ENCODE measurements around the gene ACACA.

Gene ACACA

DNA sequence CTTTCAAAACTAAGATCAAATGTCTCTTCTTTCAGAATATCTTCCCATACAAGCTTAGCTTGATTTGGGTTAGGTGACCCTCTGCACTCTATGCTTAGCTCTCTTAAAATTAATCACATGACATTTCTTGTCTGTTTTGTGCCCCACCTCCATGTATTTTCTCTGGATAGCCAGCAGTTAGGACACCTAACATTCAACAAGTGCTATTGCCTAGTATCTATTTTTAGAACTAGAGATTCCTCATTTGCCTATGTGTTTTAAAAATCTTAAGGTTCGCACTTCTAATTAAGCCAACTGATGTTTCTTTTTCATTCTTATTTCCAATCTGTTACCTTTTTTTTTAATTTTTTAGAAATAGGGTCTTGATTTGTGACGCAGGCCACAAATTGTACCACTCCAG, 160.6 kb downstream of the ACACA start:
- no peak for DNase-seq (ENCODE audit: extremely low read depth in 1 of 2, low read depth in 1 of 2)

DNA sequence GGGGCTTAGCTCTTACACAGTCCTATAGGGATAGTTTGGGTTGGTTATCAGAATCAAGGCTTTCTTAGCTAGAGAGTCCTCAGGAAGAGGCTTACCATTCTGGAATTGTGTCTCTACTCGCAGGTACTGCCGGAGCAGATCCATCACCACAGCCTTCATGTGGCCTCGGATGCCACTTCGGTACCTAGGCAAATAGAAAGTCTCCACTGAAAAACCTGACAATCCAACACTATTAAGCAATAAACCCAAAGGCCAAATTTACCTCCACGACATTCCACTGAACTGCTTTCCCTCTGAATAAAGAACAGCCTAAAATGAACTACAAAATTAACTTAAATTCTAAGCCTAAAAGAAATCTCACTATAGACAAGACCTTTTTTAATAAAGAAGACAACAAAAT, 166.3 kb downstream of the ACACA start:
- DNase-seq (ENCODE audit: extremely low read depth in 1 of 2, low read depth in 1 of 2): no peak

DNA sequence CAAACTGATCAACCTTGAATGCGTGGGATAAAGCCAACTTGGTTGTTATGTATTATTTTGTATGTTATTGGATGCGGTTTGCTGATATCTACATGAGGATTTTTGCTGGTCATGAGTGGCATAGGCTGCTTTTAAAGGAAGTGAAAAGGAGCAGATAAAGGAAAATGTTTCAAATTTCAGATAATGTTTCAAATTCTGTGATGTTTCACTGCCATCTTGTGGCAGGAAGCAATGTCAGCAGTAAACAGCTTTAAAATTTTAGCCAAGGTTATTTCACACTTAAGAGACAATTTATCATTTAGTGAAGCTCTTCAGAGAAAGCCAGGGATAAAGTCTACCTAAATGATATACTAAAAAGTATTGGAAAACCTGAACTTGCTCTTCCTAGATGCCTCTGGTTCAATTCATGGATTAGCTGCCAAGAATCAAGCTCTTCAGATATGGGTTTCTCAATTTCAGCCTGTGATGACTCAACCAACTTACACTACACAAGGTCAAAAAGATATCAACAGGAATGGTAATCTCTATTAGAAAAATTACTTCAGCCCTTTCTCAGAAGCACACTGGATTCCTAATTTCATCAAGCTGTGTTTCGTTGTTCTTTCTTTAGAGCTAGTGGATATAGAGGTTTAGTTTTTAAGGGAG, 166.8 kb downstream of the ACACA start:
- no peak for DNase-seq (ENCODE audit: extremely low read depth in 1 of 2, low read depth in 1 of 2)

DNA sequence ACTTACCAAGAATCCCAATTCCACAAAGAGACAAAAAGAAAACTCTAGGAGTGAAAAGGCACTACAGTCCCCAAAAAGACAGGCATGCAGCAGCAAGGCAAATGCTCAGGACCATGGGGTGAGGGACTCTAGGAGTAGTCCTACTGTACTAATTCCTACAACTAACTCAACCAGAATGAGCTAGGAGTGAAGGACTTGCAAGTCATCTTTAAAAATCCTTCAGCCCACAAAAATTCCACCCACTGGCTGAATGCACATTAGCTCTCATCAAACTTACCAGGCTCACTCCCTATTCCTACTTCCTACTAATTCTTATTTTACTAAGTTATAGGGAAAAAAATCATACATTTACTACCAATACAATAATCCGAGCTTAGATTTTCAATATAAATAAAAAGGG, 172.5 kb downstream of the ACACA start:
- no peak for DNase-seq (ENCODE audit: extremely low read depth in 1 of 2, low read depth in 1 of 2)

DNA sequence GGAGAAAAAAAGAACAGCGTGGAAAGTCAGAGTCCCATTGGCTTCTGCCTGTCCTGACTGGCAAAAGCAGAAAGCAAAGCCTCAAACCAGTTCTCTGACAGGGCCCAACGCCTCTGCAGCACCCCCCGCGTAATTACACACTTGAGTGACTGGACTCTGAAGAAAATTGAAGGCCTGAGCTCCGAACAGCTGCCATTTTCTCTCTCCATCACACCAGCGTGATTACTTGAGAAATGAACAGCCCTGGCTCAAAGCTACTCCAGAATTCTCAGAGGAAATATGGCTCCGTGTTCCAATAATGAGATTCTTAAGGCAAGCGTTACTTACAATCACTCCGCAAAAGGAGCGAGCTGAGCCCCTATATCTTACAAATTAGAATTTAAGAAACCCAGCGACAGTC, 173.6 kb downstream of the ACACA start:
- DNase-seq (ENCODE audit: extremely low read depth in 1 of 2, low read depth in 1 of 2): no peak

DNA sequence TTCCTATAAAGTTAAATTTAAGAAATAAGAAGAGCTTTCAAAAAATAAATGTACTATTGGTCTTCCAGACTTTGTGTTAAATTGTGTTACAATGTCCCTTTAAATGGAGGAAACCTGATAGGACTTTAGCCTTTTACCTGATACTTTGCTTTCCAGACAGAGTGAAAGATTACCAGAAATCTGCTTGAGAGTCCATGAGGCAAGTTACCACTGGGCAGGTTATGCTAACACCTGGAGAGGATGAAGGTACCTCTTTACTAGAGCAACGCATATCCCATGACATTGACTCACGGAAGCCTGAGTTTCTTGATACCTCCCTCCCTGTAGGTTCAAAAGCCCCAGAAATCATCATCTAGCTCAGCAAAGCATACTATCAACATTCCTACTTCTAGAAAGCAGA, 174.7 kb downstream of the ACACA start:
- DNase-seq (ENCODE audit: extremely low read depth in 1 of 2, low read depth in 1 of 2): no peak

DNA sequence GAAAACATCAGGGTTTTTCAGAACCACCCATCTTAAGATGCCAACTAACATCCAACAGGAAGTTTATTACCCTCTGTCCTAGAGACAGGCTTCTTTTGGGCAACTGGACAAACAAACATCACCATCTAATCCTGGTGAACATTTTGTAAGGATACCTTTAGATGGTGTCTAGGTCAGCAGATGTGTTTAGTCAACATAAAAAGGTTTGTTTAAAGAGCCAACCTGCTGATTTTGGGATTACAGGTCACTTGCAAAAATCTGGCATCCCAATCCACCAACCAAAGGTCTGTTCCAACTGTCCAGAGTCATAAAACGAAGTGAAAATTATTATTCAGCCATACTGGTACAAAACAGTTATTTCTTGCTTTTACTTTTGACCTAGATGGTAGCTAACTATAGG, 176.0 kb downstream of the ACACA start:
- DNase-seq (ENCODE audit: extremely low read depth in 1 of 2, low read depth in 1 of 2): no peak

DNA sequence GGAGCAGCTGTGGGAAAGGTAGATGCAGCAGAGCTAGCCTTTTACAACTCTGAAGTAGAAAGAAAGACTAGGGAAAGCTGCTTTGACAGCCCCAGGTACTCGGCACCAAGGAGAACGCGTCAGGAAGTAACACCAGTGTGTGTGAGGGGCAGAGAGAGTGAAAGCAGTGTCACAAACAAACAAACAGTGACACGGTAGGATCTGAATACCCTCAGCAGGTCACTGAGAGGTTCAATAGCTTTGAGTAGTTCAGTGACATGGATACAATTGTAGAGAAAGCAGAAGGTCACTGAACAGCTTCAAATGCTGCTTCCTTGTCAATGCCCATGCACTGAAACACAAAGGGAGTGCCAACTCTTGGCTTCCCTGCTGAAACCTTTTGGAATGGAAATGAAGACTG, 181.2 kb downstream of the ACACA start:
- no peak for DNase-seq (ENCODE audit: extremely low read depth in 1 of 2, low read depth in 1 of 2)

DNA sequence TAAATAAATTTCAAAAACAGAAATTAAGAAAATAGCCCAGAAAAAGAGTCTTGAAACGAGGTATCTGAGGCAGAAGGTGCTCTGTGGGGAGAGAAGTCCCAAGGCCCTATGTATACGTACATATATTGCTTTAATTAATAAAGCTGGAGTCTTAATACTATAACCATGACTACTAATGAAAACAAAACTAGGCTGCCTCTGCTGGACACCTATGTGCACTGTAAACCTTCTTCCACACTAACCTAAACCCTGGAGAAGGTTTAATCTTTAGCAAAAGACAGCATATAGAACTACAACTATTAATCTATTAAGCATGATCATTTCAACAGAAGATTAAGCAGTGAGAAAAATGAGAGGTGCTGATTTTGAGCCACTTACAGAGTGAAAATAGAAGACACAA, 184.8 kb downstream of the ACACA start:
- no peak for DNase-seq (ENCODE audit: extremely low read depth in 1 of 2, low read depth in 1 of 2)

DNA sequence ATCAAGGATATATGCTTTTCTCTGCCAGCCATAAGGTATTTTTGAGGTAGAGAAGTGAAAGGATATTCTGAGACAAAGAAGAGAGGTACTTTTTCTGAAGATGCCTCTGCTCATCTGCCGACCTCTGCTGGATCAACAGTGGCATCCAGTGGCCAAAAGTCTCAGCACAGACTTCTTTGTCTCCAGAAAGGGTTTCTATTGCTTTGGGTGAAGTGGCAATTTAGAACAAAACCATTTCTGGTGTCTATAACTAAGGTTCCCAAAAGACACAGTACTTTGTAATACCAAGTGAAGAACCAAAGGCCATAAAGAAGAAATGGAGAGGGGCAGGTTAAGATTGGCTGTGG, 186.1 kb downstream of the ACACA start:
- no peak for DNase-seq (ENCODE audit: extremely low read depth in 1 of 2, low read depth in 1 of 2)

DNA sequence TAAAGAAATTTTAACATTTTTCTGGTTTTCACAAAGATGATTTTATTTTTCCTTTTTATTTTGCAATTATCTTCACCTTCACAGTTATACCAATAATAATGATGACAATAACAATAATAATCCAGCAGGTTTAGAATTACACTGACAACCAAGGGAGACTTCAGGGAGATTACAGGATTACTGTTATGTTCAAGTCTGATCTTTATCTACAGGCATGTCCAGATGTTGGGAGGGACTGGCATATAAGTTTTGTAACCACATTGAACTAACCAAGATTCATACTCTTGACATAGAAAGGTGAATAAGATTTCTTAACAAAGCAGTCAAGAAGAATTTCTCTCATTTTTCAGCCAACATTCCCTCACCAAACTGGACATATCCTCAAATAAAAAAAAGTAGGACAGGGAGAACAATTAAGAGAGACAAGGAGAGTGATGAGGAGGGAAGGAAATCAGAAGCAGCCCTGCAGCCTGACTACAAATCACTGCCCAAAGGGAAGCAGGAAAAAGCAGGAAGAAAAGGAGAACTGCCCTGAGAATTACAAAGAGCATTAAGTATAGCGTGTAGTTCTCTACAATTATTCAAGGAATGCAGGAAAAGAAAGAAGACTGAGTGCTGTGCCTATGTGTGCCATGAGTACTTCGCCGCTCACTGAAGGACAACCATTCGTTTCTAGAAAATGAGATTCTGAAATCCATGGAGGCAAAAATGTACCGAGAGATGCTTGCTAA, 186.6 kb downstream of the ACACA start:
- DNase-seq (ENCODE audit: extremely low read depth in 1 of 2, low read depth in 1 of 2): no peak

DNA sequence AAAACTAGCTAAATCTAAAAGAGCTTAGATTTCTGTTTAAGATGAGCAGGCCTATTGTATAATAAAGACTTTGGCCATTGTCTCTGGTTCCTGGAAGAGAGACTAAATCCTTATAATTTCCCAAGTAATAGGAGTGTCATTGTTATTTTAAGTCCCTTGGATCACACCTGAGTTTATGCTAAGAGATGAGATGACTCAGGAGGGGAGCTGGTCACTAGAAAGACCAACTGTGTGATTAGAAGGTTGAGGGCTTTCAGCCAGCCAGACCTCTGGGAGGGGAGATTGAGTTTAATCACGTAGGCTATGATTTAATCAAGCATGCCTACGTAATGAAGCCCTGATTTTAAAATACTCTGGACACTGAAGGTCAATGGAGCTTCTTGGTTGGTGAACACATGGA, 187.8 kb downstream of the ACACA start:
- DNase-seq (ENCODE audit: extremely low read depth in 1 of 2, low read depth in 1 of 2): no peak

DNA sequence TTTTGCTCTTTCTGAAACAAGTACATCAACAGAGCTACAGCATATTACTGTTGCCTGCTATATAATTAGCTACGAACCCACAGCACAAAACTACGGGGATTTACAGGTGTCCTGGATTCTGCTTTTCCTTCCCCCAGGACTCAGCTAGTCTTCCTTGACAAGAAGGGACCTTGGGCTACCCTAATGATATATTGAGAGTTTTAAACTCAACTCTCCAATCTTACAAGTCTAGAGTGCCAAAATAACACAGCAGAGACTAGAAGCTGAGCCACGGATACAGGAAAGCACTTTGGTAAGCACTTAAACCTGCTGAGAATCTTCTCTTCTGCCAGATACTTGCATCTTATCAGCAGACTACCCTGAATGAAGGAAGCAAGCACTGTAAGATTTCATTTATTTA, 192.2 kb downstream of the ACACA start:
- DNase-seq (ENCODE audit: extremely low read depth in 1 of 2, low read depth in 1 of 2): no peak

DNA sequence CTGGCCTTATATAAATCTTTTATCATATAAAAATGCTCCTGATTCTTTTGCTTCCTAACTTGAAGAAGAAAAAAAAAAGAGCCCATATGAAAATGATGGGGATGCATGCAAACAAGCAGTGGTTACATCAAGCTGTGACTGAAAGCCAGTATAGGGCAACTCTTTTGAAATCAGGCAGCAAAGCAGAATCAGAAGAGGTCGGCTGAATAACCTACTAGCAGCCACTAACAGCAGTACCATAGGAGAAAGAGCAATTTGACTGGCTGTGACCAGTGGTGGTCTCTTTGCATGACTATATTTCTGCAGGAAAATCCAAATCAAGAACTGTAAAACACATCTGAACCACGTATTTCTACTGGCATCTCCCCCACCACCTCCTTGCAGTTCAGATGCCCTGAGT, 192.7 kb downstream of the ACACA start:
- DNase-seq (ENCODE audit: extremely low read depth in 1 of 2, low read depth in 1 of 2): no peak

DNA sequence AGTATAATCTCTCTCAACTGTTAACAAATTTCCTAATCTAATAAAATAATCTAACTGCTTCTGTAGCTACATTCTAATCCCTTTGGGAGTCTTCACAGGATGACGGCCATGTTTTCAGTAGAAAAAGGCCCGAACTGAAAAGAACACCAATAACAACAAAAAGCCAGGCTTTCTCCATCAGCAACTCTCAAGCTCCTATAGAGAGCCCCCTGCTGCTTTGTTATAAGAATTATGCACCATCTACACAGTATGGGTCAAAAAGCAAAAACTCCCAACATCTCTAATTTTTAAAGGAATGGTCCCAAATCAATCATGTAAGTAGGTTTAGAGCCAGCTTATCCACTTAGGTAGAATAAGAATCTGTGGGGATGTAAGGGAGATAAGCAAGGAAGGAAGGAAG, 194.5 kb downstream of the ACACA start:
- DNase-seq (ENCODE audit: extremely low read depth in 1 of 2, low read depth in 1 of 2): no peak

DNA sequence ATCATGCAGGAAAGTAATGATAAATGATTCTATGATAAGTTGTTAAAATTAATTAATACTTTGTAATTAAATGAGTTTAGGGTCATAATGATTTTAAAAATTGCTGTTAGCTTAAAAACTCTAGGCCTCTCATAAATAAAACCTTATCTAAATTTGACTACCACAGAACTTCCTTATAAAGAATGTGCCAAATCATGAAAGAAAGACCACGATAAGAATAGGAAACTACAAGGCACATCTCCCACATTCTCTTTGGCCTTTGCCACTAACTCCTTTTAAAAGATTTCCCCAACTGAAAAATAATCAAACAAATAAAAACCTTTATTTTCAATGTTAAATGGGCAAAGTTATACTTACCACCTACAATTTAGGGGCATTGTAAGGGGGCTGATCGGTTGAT, 195.5 kb downstream of the ACACA start:
- DNase-seq (ENCODE audit: extremely low read depth in 1 of 2, low read depth in 1 of 2): no peak

DNA sequence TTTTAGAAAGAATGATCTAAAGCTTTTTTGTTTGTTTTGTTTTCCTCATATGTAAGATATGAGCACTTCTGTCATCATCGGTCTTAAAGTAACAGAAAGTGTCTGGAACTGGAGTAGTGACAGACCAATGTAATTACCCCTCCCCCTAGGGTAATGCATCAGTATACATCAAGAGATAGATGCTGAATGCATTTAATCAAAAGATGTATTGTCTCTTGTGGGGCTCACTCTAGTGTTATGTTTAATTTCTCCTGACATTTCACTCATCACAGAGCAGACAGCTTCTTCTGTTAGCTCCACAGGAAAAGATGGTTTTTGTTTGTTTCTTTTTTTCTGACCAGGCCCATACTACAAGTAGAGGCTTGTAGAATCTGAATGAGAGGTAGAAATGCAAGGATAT, 199.5 kb downstream of the ACACA start:
- no peak for DNase-seq (ENCODE audit: extremely low read depth in 1 of 2, low read depth in 1 of 2)

DNA sequence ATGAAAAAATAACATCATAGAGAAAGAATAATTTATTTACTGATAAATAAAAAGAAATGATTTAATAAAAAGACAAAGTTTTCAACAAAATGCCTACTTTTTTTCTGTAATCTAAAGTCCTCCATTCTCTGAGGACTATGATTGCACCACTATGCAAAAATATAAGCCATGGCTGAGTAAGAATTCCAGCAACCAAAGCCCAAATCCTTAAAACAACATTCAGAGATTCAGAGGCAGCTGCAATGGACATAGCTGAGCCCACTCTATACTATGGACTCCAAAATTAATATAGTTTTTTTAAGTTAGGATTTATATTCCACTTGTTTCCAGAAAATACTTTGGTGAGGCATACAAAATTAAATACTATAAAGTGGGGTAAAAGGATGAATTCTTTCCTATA, 200.3 kb downstream of the ACACA start:
- no peak for DNase-seq (ENCODE audit: extremely low read depth in 1 of 2, low read depth in 1 of 2)

DNA sequence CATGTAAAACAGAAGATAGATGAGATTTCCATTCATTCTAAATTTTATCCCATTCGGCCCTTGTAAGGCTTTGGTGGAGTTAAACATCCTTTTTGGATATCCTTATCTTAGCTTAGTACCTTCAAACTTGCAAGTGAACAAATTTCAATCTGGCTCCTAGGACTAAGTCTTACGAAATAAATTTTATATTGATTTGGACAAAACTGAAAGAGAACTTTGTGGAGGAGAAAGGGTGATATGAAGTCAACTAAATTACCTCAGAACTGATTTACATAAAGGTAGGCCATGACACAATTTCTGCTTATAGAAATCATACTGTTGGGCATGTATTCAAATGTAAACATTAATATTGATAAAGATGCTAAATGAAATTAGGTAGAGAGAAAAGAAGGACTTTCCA, 206.1 kb downstream of the ACACA start:
- DNase-seq (ENCODE audit: extremely low read depth in 1 of 2, low read depth in 1 of 2): no peak

DNA sequence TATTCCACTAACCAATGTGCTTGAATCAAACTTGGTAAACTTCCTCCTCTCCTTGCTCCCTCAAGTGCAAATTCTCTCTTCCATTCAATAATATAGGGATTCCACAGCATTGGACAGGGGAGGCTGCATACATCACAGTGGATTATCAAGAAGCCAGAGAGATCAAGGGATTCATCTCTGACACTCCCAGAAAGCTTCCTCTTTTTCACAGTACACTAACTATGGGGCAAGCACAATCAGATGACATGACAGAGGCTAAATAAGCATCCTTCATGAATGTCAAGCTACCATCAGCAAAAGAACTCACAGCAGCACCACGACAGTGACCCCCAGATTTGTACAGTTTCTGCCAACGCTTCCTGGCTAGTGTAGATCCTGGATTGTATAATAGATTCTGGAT, 209.3 kb downstream of the ACACA start:
- no peak for DNase-seq (ENCODE audit: extremely low read depth in 1 of 2, low read depth in 1 of 2)

DNA sequence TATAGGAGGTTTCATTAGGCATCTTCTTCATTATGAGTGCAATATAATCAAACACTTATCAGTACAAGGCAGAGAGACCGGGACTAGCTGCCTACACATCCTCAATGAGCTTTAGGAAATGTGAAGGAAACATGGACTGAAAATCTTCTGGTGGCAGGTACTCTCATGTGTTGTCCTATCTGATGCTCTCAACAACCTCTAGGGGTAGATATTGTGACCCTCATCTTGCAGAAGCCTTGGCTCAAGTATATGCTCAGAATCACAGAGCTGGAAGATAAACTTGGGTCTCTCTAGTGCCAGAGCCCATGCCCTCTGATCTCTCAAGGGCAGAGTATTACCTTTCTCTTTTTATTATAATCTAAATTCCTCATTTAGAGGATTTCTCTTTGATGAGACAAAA, 212.4 kb downstream of the ACACA start:
- DNase-seq (ENCODE audit: extremely low read depth in 1 of 2, low read depth in 1 of 2): no peak

DNA sequence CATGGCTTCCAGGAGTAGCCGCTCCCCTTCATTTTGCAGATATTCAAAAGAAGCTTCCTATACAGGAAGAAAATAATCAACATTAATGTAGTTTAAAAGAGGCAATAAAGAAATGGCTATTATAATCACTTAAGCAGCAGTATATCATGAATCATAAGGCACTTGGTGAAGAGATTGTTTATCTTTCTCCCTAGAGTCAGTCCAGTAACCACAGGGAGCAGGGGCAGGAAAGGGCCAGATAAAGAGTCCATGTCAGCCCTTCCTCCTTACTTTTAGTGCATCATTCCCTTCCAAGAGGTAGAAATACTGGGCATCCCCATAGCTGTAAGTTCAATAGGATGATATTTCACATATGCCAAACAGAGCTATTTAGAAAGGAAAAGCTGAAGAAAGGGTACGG, 215.4 kb downstream of the ACACA start:
- DNase-seq (ENCODE audit: extremely low read depth in 1 of 2, low read depth in 1 of 2): no peak

DNA sequence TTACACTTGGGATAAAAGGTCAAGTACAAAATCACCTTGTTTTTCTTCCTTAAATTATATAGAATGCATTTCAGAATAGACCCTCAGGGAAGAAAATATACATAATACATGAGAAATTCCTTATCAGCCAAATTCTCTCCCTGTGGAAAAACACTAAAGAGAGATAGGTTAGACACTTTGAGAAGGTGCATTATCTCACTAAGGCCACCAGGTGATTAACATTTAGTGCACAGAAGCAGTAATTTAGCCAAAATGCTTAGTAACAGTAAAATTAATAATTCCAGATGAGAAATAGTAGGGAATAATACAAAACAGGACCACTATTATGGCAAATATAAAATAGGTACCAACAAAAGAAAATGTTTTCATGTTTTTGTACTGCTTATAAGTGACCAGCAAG, 216.1 kb downstream of the ACACA start:
- DNase-seq (ENCODE audit: extremely low read depth in 1 of 2, low read depth in 1 of 2): no peak
